HCT116 (cell line): ENCODE results near the gene TRHDE. TPM values are rescaled to one million over a fixed set of nuclear protein-coding genes. Genes with fewer than 3 reads are reported as not detected.

Experiments
- ATAC-seq: fragments of 200-7000 bp; cut with Tn5 transposase; 2 replicates; pipeline ENCODE4 v1.9.1; 2020; ENCODE audit warnings: mild to moderate bottlenecking, moderate library complexity
- BruUV-seq: library from RNA; stranded (reverse); fragments of 400-500 nt; replicated peaks from 2 replicates; lab custom pipeline; 2021; lab: Mats Ljungman, UMichigan
- CTCF ChIA-PET: fragments of 300-600 bp; sonication (Branson Sonifier 250); formaldehyde crosslinking; loops from one replicate; lab custom pipeline; 2021; ENCODE audit warnings: antibody characterized with exemption; lab: Charles Lee
- POLR2A ChIA-PET: fragments of 300-600, 350-600 bp; sonication (Branson Sonifier 250); formaldehyde crosslinking; loops from one replicate; lab custom pipeline; 2021; ENCODE audit warnings: antibody characterized with exemption; lab: Charles Lee
- RAD21 ChIA-PET, 2 experiments: fragments of 300-600 bp; sonication (Branson Sonifier 250); formaldehyde crosslinking; loops; one replicate each; lab custom pipeline; 2023; ENCODE audit warnings: low total read pairs in 2 of 2; ENCODE audit not compliant: uncharacterized antibody in 2 of 2, unreplicated experiment in 2 of 2, low non-redundant PET in 1 of 2; lab: Charles Lee
- DNase-seq: peaks from one replicate; pipeline ENCODE4 v3.0.0-alpha.2; 2010; ENCODE audit warnings: low read depth, low spot score
- H2AFZ ChIP-seq: fragments of 200-600 bp; shearing (Covaris generic), sonication (generic); 2 replicates; pipeline ENCODE4 v1.6.1; 2017; ENCODE audit warnings: low read depth, mixed run types, mixed read lengths, antibody characterized with exemption, low read length; ENCODE audit not compliant: poor library complexity, severe bottlenecking
- H3K27ac ChIP-seq: 2 replicates; pipeline ENCODE4 v1.5.1; 2012; ENCODE audit warnings: low read depth, low read length
- H3K27me3 ChIP-seq: fragments of 200-600 bp; sonication (generic); 2 replicates; pipeline ENCODE4 v1.6.1; 2016; ENCODE audit warnings: mixed run types, low read length, mixed read lengths; ENCODE audit not compliant: insufficient read depth
- H3K36me3 ChIP-seq, 2 experiments: fragments of 200-500 bp in 1 of 2; fragments of 200-600 bp in 1 of 2; sonication (Bioruptor generic) in 1 of 2; sonication (generic) in 1 of 2; 2 replicates each; pipeline versions ENCODE4 v1.5.1 to v1.6.1; 2014 to 2016; ENCODE audit warnings: low read length in 2 of 2, inconsistent platforms in 1 of 2, mixed read lengths in 1 of 2, mixed run types in 1 of 2; ENCODE audit not compliant: insufficient read depth in 2 of 2, control insufficient read depth in 1 of 2
- H3K4me1 ChIP-seq, 2 experiments: fragments of 200-600 bp in 1 of 2; sonication (generic) in 1 of 2; 2 replicates each; pipeline versions ENCODE4 v1.5.1 to v1.6.1; 2012 to 2017; ENCODE audit warnings: low read length in 2 of 2, inconsistent platforms in 1 of 2, mild to moderate bottlenecking in 1 of 2, mixed read lengths in 1 of 2, mixed run types in 1 of 2, moderate library complexity in 1 of 2; ENCODE audit not compliant: insufficient read depth in 2 of 2, control insufficient read depth in 1 of 2
- H3K4me2 ChIP-seq: fragments of 200-600 bp; sonication (generic); 2 replicates; pipeline ENCODE4 v1.6.1; 2017; ENCODE audit warnings: mixed run types, low read length, mixed read lengths
- H3K4me3 ChIP-seq, 2 experiments: fragments of 200-600 bp in 1 of 2; sonication (generic) in 1 of 2; replicated peaks in 1 of 2; 2 replicates each; pipeline ENCODE4 v1.5.1; 2011 to 2016; ENCODE audit warnings: low read length in 2 of 2, control low read depth in 1 of 2, low read depth in 1 of 2, mild to moderate bottlenecking in 1 of 2, mixed read lengths in 1 of 2, mixed run types in 1 of 2
- H3K79me2 ChIP-seq: fragments of 200-600 bp; sonication (generic); 2 replicates; pipeline ENCODE4 v1.6.1; 2017; ENCODE audit warnings: mild to moderate bottlenecking, mixed run types, low read length, moderate library complexity, mixed read lengths; ENCODE audit not compliant: insufficient read depth
- H3K9ac ChIP-seq: fragments of 200-600 bp; sonication (generic); 2 replicates; pipeline ENCODE4 v1.6.1; 2016; ENCODE audit warnings: low read length, mixed read lengths
- H3K9me2 ChIP-seq: fragments of 200-600 bp; sonication (generic), shearing (Covaris generic); 2 replicates; pipeline ENCODE4 v1.6.1; 2017; ENCODE audit warnings: mixed run types, mild to moderate bottlenecking, moderate library complexity; ENCODE audit not compliant: insufficient read depth
- H3K9me3 ChIP-seq, 2 experiments: fragments of 200-500 bp in 1 of 2; fragments of 200-600 bp in 1 of 2; sonication (Bioruptor generic) in 1 of 2; sonication (generic) in 1 of 2; 2 replicates each; pipeline ENCODE4 v1.6.1; 2014 to 2017; ENCODE audit warnings: low read length in 2 of 2, mixed read lengths in 2 of 2, inconsistent platforms in 1 of 2, low read depth in 1 of 2, mild to moderate bottlenecking in 1 of 2, mixed run types in 1 of 2, moderate library complexity in 1 of 2; ENCODE audit not compliant: control insufficient read depth in 1 of 2, insufficient read depth in 1 of 2
- H4K20me1 ChIP-seq: fragments of 200-600 bp; sonication (generic), shearing (Covaris generic); 2 replicates; pipeline ENCODE4 v1.6.1; 2017; ENCODE audit warnings: mixed run types, mild to moderate bottlenecking, moderate library complexity; ENCODE audit not compliant: insufficient read depth
- CBX3 ChIP-seq: IDR thresholded peaks from 2 replicates; pipeline ENCODE4 v1.6.1; 2012; ENCODE audit warnings: low read depth
- CTCF ChIP-seq, 3 experiments: fragments of 200-600 bp in 1 of 3; sonication (generic) in 1 of 3; IDR thresholded peaks in 2 of 3; conservative IDR thresholded peaks in 1 of 3; 2 replicates each; pipeline ENCODE4 v1.5.1; 2012 to 2017; ENCODE audit warnings: low read depth in 2 of 3, low read length in 2 of 3, antibody characterized with exemption in 1 of 3, borderline replicate concordance in 1 of 3, control low read depth in 1 of 3, mild to moderate bottlenecking in 1 of 3, mixed read lengths in 1 of 3, mixed run types in 1 of 3, moderate library complexity in 1 of 3; ENCODE audit not compliant: insufficient read depth in 1 of 3
- EGR1 ChIP-seq: IDR thresholded peaks from 2 replicates; pipeline ENCODE4 v1.6.1; 2012; ENCODE audit warnings: low read depth
- ELF1 ChIP-seq: IDR thresholded peaks from 2 replicates; pipeline ENCODE4 v1.6.1; 2012; ENCODE audit warnings: low read depth, borderline replicate concordance
- EZH2 ChIP-seq: fragments of 200-600 bp; sonication (generic); IDR thresholded peaks from 2 replicates; pipeline ENCODE4 v1.6.1; 2017; ENCODE audit warnings: antibody characterized with exemption, mixed run types
- EZH2phosphoT487 ChIP-seq: fragments of 200-600 bp; IDR thresholded peaks from 2 replicates; pipeline ENCODE4 v1.6.1; 2018; ENCODE audit warnings: antibody characterized with exemption, borderline replicate concordance
- FOSL1 ChIP-seq: IDR thresholded peaks from 2 replicates; pipeline ENCODE4 v1.6.1; 2012; ENCODE audit warnings: low read depth
- JUND ChIP-seq: IDR thresholded peaks from 2 replicates; pipeline ENCODE4 v1.6.1; 2012
- POLR2A ChIP-seq: IDR thresholded peaks from 2 replicates; pipeline ENCODE4 v1.7.0; 2011; ENCODE audit warnings: borderline replicate concordance; ENCODE audit not compliant: insufficient read depth, insufficient read length; ENCODE audit errors: extremely low read depth
- POLR2AphosphoS5 ChIP-seq: IDR thresholded peaks from 2 replicates; pipeline ENCODE4 v1.6.1; 2011; ENCODE audit warnings: mild to moderate bottlenecking, low read depth, low read length, moderate library complexity
- RAD21 ChIP-seq: IDR thresholded peaks from 2 replicates; pipeline ENCODE4 v1.6.1; 2012; ENCODE audit warnings: low read depth, mild to moderate bottlenecking
- SIN3A ChIP-seq: IDR thresholded peaks from 2 replicates; pipeline ENCODE4 v1.6.1; 2012; ENCODE audit warnings: low read depth
- SP1 ChIP-seq: IDR thresholded peaks from 2 replicates; pipeline ENCODE4 v1.6.1; 2012; ENCODE audit warnings: low read depth
- SRF ChIP-seq: IDR thresholded peaks from 2 replicates; pipeline ENCODE4 v1.6.1; 2012; ENCODE audit warnings: low read depth
- TCF7L2 ChIP-seq: IDR thresholded peaks from 2 replicates; pipeline ENCODE4 v1.7.0; 2011; ENCODE audit warnings: borderline replicate concordance, inconsistent platforms; ENCODE audit not compliant: insufficient read depth, insufficient read length; ENCODE audit errors: extremely low read depth
- YY1 ChIP-seq: IDR thresholded peaks from 2 replicates; pipeline ENCODE4 v1.6.1; 2011; ENCODE audit warnings: low read length, low read depth, moderate library complexity, mild to moderate bottlenecking; ENCODE audit not compliant: insufficient replicate concordance; ENCODE audit errors: extremely low read depth
- ZBTB33 ChIP-seq: IDR thresholded peaks from 2 replicates; pipeline ENCODE4 v1.6.1; 2011; ENCODE audit warnings: mild to moderate bottlenecking, low read length, moderate library complexity; ENCODE audit not compliant: insufficient replicate concordance; ENCODE audit errors: extremely low read depth
- ZNF274 ChIP-seq: fragments of 200-500 bp; sonication (Bioruptor generic); IDR thresholded peaks from 2 replicates; pipeline ENCODE4 v1.6.1; 2014; ENCODE audit warnings: mild to moderate bottlenecking, low read depth, low read length, inconsistent platforms
- intact Hi-C: fragments of 100-400 bp; cut with micrococcal nuclease; formaldehyde crosslinking; loops from 2 replicates; pipeline ENCODE4 v1.10.0; 2022
- total RNA-seq: library from RNA; stranded (reverse); gene quantifications from one replicate; pipeline ENCODE4 v1.2.1, GENCODE V29; 2021; ENCODE audit not compliant: unreplicated experiment
- TF ChIP-seq, protein P1 (sequence below): IDR thresholded peaks from 2 replicates; pipeline ENCODE4 v1.6.1; 2012
- TF ChIP-seq, protein P2 (sequence below): IDR thresholded peaks from 2 replicates; pipeline ENCODE4 v1.6.1; 2012

The TRHDE gene
- total RNA-seq, 1 experiment from 2014 or later = 2.9 TPM

- ChIA-PET RAD21 (no interaction called here), POLR2A (no interaction called here), CTCF (no interaction called here)
- Histone ChIP-seq H4K20me1 (no peaks in the 10 kb centered on the region), H3K4me2 (no peak overlapping the region), H3K9me2 (no peaks in the 10 kb centered on the region), H3K9ac (no peak overlapping the region), H3K9me3 (no peaks in the 10 kb centered on the region), H2AFZ (no peak overlapping the region), H3K27ac (no peak overlapping the region), H3K36me3 (no peaks in the 10 kb centered on the region), H3K4me1 (no peaks in the 10 kb centered on the region), H3K79me2 (no peaks in the 10 kb centered on the region), H3K4me3 (no peak overlapping the region), H3K27me3 (no peaks in the 10 kb centered on the region)
- DNase-seq = no peak
- intact Hi-C loops = no loop called here
- ATAC-seq = no peak
- no TSS peak for BruUV-seq
- TF ChIP-seq EGR1 = no peak
- TF ChIP-seq POLR2AphosphoS5 = no peak
- no peak for TF ChIP-seq EZH2phosphoT487
- no peak for TF ChIP-seq YY1
- TF ChIP-seq SRF = no peak
- TF ChIP-seq ELF1 = no peak
- no peak for TF ChIP-seq FOSL1
- TF ChIP-seq RAD21 = no peak
- TF ChIP-seq JUND = no peak
- no peak for TF ChIP-seq CTCF (IDR thresholded peaks at IDR 0.05 in 2 of 3, conservative IDR thresholded peaks at IDR 0.05 in 1 of 3; ENCODE audit: borderline replicate concordance in 1 of 3, insufficient read depth in 1 of 3, low read depth in 2 of 3, low read length in 2 of 3)
- TF ChIP-seq, protein P1, sequence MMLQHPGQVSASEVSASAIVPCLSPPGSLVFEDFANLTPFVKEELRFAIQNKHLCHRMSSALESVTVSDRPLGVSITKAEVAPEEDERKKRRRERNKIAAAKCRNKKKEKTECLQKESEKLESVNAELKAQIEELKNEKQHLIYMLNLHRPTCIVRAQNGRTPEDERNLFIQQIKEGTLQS = no peak
- TF ChIP-seq EZH2 = no peak
- TF ChIP-seq SP1 = no peak
- TF ChIP-seq TCF7L2 = no peak
- TF ChIP-seq ZBTB33 = no peak
- TF ChIP-seq CBX3 = no peak
- TF ChIP-seq, protein P2, sequence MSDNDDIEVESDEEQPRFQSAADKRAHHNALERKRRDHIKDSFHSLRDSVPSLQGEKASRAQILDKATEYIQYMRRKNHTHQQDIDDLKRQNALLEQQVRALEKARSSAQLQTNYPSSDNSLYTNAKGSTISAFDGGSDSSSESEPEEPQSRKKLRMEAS = no peak
- no peak for TF ChIP-seq ZNF274
- no peak for TF ChIP-seq POLR2A
- TF ChIP-seq SIN3A = no peak
Observed at GRCh38 chr12:72434999-72435398, 162.8 kb downstream of the TRHDE start.
